Osteoblast (primary cell): ENCODE data around the gene LRRC74A. TPM values are rescaled to one million over a fixed set of nuclear protein-coding genes. Genes with fewer than 3 reads are reported as not detected.

Source experiments
- DNase-seq: peaks from one replicate; pipeline ENCODE4 v3.0.0; 2011; ENCODE audit warnings: low spot score, mixed read lengths; ENCODE audit not compliant: insufficient read length; ENCODE audit errors: missing footprints
- H2AFZ ChIP-seq: 2 replicates; pipeline ENCODE4 v1.6.0; 2011; ENCODE audit warnings: mild to moderate bottlenecking, low read length
- H3K27ac ChIP-seq: 2 replicates; pipeline ENCODE4 v1.5.1; 2011; ENCODE audit warnings: mild to moderate bottlenecking, low read depth, low read length, moderate library complexity
- H3K27me3 ChIP-seq: 2 replicates; pipeline ENCODE4 v1.6.0; 2012; ENCODE audit warnings: mild to moderate bottlenecking, control low read depth, inconsistent platforms, low read length, moderate library complexity; ENCODE audit not compliant: insufficient read depth
- H3K36me3 ChIP-seq: 2 replicates; pipeline ENCODE4 v1.5.1; 2011; ENCODE audit warnings: mild to moderate bottlenecking, low read length, control low read depth, moderate library complexity; ENCODE audit not compliant: insufficient read depth
- H3K4me1 ChIP-seq: 2 replicates; pipeline ENCODE4 v1.5.1; 2011; ENCODE audit warnings: mild to moderate bottlenecking, low read length, control low read depth, moderate library complexity; ENCODE audit not compliant: insufficient read depth
- H3K4me2 ChIP-seq: 2 replicates; pipeline ENCODE4 v1.6.0; 2011; ENCODE audit warnings: mild to moderate bottlenecking, low read length; ENCODE audit not compliant: insufficient read depth
- H3K4me3 ChIP-seq: fragments of 200-600 bp; sonication (generic); 3 replicates; pipeline ENCODE4 v1.5.1; 2012; ENCODE audit warnings: mild to moderate bottlenecking, low read length, inconsistent platforms; ENCODE audit not compliant: insufficient read depth
- H3K79me2 ChIP-seq: 2 replicates; pipeline ENCODE4 v1.6.0; 2012; ENCODE audit warnings: mild to moderate bottlenecking, low read length, control low read depth, inconsistent platforms; ENCODE audit not compliant: insufficient read depth
- H3K9me3 ChIP-seq: 2 replicates; pipeline ENCODE4 v1.5.1; 2011; ENCODE audit warnings: low read depth, low read length, control low read depth
- H4K20me1 ChIP-seq: 2 replicates; pipeline ENCODE4 v1.6.0; 2012; ENCODE audit warnings: mild to moderate bottlenecking, low read length, control low read depth; ENCODE audit not compliant: insufficient read depth
- total RNA-seq: library from RNA; depleted of rRNA; stranded (reverse); fragments of >200 nt; gene quantifications from 2 replicates; pipeline ENCODE4 v1.2.3, GENCODE V29; 2012
- TF ChIP-seq, protein P1 (sequence below): IDR thresholded peaks from 2 replicates; pipeline ENCODE4 v1.5.1; 2011; ENCODE audit warnings: mild to moderate bottlenecking, low read depth, low read length, moderate library complexity; ENCODE audit errors: extremely low read depth

The LRRC74A gene
- total RNA-seq, 1 donor: not detected

DNA sequence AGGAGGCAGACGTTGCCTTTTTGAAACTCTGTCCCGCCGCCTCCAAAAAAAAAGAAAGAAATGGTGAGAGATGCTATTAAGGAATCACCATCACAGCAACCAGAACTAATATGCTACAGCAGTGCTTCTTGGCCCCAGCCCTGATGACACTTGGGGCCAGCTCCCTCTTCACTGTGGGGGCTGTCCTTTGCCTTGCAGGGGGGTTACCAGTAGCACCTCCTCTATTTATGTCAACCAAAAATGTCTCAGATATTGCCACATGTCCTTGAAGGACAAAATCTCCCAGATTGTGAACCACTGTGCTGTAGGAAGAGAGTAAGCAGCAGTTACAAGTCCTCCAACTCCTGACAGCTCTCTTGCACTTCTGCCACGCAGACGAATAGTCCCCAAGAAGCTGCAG lies 76.4 kb downstream of the LRRC74A start:
- Histone ChIP-seq H4K20me1 (no peaks in the 10 kb centered on the region), H3K4me3 (no peak overlapping the region), H3K4me1 (peaks cover 46% of the 10 kb centered on the region), H2AFZ (no peak overlapping the region), H3K4me2 (no peak overlapping the region), H3K27me3 (no peaks in the 10 kb centered on the region), H3K9me3 (no peaks in the 10 kb centered on the region), H3K36me3 (no peaks in the 10 kb centered on the region), H3K27ac (no peak overlapping the region), H3K79me2 (no peaks in the 10 kb centered on the region)
- DNase-seq: no peak
- TF ChIP-seq, protein P1, sequence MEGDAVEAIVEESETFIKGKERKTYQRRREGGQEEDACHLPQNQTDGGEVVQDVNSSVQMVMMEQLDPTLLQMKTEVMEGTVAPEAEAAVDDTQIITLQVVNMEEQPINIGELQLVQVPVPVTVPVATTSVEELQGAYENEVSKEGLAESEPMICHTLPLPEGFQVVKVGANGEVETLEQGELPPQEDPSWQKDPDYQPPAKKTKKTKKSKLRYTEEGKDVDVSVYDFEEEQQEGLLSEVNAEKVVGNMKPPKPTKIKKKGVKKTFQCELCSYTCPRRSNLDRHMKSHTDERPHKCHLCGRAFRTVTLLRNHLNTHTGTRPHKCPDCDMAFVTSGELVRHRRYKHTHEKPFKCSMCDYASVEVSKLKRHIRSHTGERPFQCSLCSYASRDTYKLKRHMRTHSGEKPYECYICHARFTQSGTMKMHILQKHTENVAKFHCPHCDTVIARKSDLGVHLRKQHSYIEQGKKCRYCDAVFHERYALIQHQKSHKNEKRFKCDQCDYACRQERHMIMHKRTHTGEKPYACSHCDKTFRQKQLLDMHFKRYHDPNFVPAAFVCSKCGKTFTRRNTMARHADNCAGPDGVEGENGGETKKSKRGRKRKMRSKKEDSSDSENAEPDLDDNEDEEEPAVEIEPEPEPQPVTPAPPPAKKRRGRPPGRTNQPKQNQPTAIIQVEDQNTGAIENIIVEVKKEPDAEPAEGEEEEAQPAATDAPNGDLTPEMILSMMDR: no peak

DNA sequence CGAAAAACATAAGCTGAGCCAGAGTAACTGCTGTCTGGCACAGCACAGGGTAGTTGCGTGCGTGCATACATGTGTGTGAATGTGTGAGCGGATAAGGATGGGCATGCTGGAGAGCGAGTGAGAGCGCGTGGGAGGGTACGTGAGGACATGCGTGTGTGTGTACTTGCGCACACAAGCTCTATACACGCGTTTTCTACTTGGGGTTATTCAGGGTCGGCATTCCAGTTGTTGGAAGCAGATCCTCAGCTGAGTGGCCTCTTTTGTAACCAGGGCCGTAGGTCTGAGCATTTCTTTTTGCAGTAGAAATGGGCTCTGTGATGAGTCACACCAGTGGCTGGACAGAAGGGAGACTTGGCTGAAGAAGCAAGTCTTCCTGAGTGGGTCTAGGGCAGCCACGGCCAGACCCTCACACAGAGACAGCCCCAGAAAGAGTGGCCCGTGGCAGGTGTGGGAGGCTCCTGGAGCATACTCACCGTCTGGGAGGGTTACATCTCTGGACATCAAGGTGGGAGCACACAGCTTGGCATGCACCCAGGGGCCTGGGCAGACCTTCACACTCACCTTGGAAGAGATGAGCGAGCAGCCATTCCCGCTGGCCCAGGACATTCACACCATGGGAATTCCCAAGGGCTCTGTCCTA lies 78.0 kb downstream of the LRRC74A start:
- peak overlapping the region; percentile 96 for H3K27ac ChIP-seq
- H3K36me3 ChIP-seq: no peaks in the 10 kb centered on the region
- H3K4me1 ChIP-seq: peaks cover 46% of the 10 kb centered on the region
- no peaks in the 10 kb centered on the region for H3K27me3 ChIP-seq
- peak overlapping the region; percentile 42 for H2AFZ ChIP-seq
- no peaks in the 10 kb centered on the region for H3K79me2 ChIP-seq
- TF ChIP-seq, protein P1: no peak
- H3K9me3 ChIP-seq: no peaks in the 10 kb centered on the region
- peak overlapping the region; percentile 44 for H3K4me3 ChIP-seq
- no peaks in the 10 kb centered on the region for H4K20me1 ChIP-seq
- peak; percentile 91 for DNase-seq
- H3K4me2 ChIP-seq: peak overlapping the region; percentile 76

DNA sequence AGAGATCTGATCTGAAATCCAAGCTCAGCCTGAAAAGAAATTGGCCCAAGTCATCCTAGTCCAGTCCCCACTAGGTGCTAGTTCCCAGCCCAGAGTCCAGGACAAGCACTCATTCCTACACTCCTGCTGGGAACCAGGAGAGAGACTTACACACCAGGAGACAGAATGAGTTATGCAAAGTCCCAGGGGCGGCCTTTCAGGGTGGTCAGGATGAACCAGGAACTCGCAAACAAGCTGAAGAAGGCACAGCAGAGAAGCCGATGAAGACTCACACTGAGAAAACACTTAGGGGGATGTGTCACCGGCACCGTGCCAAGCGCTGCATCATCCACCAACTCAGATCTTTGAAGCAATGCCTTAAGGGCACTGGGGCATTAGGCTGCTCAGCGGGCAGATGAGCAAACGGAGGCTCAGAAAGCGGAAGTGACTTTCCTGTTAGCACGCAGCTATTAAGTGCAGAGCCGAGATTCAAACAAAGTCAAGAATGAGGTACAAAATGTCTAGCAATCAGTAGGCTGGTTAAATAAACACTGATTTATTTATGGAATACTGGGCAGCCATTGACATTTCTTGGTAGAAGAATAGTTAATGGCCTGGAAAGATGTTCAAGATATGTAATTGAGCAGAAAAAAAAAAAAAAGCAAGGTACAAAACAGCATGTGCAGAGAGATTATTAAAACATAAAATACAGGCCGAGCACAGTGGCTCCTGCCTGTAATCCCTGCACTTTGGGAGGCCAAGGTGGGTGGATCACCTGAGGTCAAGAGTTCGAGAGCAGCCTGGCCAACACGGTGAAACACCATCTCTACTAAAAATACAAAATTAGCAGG lies 78.7 kb downstream of the LRRC74A start:
- no peaks in the 10 kb centered on the region for H3K27me3 ChIP-seq
- TF ChIP-seq, protein P1: no peak
- H3K4me3 ChIP-seq: peak overlapping the region; percentile 44
- peak overlapping the region; percentile 96 for H3K27ac ChIP-seq
- peak overlapping the region; percentile 76 for H3K4me2 ChIP-seq
- peak; percentile 96 for DNase-seq
- H3K79me2 ChIP-seq: no peaks in the 10 kb centered on the region
- no peaks in the 10 kb centered on the region for H3K36me3 ChIP-seq
- H3K9me3 ChIP-seq: no peaks in the 10 kb centered on the region
- H3K4me1 ChIP-seq: peaks cover 46% of the 10 kb centered on the region
- no peaks in the 10 kb centered on the region for H4K20me1 ChIP-seq
- peak overlapping the region; percentile 42 for H2AFZ ChIP-seq

- Histone ChIP-seq H3K79me2 (no peaks in the 10 kb centered on the region), H3K27me3 (no peaks in the 10 kb centered on the region), H3K36me3 (no peaks in the 10 kb centered on the region), H3K27ac (no peak overlapping the region), H2AFZ (no peak overlapping the region), H3K4me3 (no peak overlapping the region), H3K9me3 (no peaks in the 10 kb centered on the region), H3K4me2 (no peak overlapping the region), H3K4me1 (peaks cover 25% of the 10 kb centered on the region), H4K20me1 (no peaks in the 10 kb centered on the region)
- TF ChIP-seq, protein P1: no peak
- DNase-seq: peak; percentile 38
Observed at GRCh38 chr14:76908834-76909233, 82.6 kb downstream of the LRRC74A start.
